CD4-positive, alpha-beta T cell (primary cell): ENCODE results near the gene ACTR3. TPM values are rescaled to one million over a fixed set of nuclear protein-coding genes. Genes with fewer than 3 reads are reported as not detected.

ENCODE experiments used
- ATAC-seq: fragments of 200-7000 bp; cut with Tn5 transposase; one replicate; pipeline ENCODE4 v1.10.0; 2022; ENCODE audit warnings: mild to moderate bottlenecking; ENCODE audit not compliant: poor library complexity
- CTCF ChIA-PET: fragments of 350-600 bp; sonication (Branson Sonifier 250); formaldehyde crosslinking; loops from one replicate; lab custom pipeline; 2021; ENCODE audit warnings: antibody characterized with exemption, inconsistent platforms; lab: Charles Lee
- POLR2A ChIA-PET: fragments of 350-600 bp; sonication (Branson Sonifier 250); formaldehyde crosslinking; loops from one replicate; lab custom pipeline; 2021; ENCODE audit warnings: antibody characterized with exemption, inconsistent platforms; lab: Charles Lee
- DNase-seq, 14 experiments: peaks; one replicate each; pipeline ENCODE4 v3.0.0-alpha.2; 2013 to 2020; ENCODE audit warnings: mixed read lengths in 2 of 14
- H3K27ac ChIP-seq, 2 donors: one replicate each; pipeline versions ENCODE4 v1.5.1 to v1.7.0; 2013; ENCODE audit warnings: low read length in 2 of 2, low read depth in 1 of 2, mild to moderate bottlenecking in 1 of 2
- H3K27me3 ChIP-seq, 2 experiments: 1 replicate in 1 of 2; 2 replicates in 1 of 2; pipeline versions ENCODE4 v1.6.1 to v1.7.0; 2013; ENCODE audit warnings: low read length in 2 of 2, control low read depth in 1 of 2, mild to moderate bottlenecking in 1 of 2, moderate library complexity in 1 of 2; ENCODE audit not compliant: insufficient read depth in 2 of 2, control insufficient read depth in 1 of 2
- H3K36me3 ChIP-seq: one replicate; pipeline ENCODE4 v1.6.1; 2013; ENCODE audit warnings: low read length, control low read depth; ENCODE audit not compliant: insufficient read depth
- H3K4me1 ChIP-seq: one replicate; pipeline ENCODE4 v1.6.1; 2013; ENCODE audit warnings: low read length, control low read depth; ENCODE audit not compliant: insufficient read depth
- H3K4me3 ChIP-seq: one replicate; pipeline ENCODE4 v1.5.1; 2013; ENCODE audit warnings: mild to moderate bottlenecking, low read length, moderate library complexity
- H3K9me3 ChIP-seq, 2 experiments: 1 replicate in 1 of 2; 2 replicates in 1 of 2; pipeline versions ENCODE4 v1.6.1 to v1.7.0; 2013; ENCODE audit warnings: low read length in 2 of 2, mild to moderate bottlenecking in 2 of 2, control low read depth in 1 of 2, moderate library complexity in 1 of 2; ENCODE audit not compliant: control insufficient read depth in 1 of 2, insufficient read depth in 1 of 2
- H3K27ac Mint-ChIP-seq: one replicate; pipeline ENCODE4 v1.8.0; 2020; ENCODE audit warnings: mixed read lengths
- H3K27me3 Mint-ChIP-seq: one replicate; pipeline ENCODE4 v1.8.0; 2021; ENCODE audit warnings: mixed read lengths
- H3K36me3 Mint-ChIP-seq: one replicate; pipeline ENCODE4 v1.8.0; 2021; ENCODE audit warnings: low read depth, mixed read lengths
- H3K4me1 Mint-ChIP-seq: one replicate; pipeline ENCODE4 v1.8.0; 2021; ENCODE audit warnings: low read depth, mixed read lengths
- H3K4me3 Mint-ChIP-seq: one replicate; pipeline ENCODE4 v1.8.0; 2020; ENCODE audit warnings: mild to moderate bottlenecking, mixed read lengths
- H3K9me3 Mint-ChIP-seq: one replicate; pipeline ENCODE4 v1.8.0; 2020; ENCODE audit warnings: mixed read lengths
- intact Hi-C, 2 experiments: fragments of 100-400 bp; cut with DNase I in 1 of 2; cut with micrococcal nuclease in 1 of 2; formaldehyde crosslinking; loops; one replicate each; pipeline versions ENCODE4 v1.15.1 to v1.9.0; 2023 to 2025; cut with DNase I, micrococcal nuclease
- total RNA-seq, 174 experiments: library from RNA in 2 of 174; stranded (reverse) in 2 of 174; gene quantifications; one replicate each; pipeline ENCODE4 v1.2.3 and lab custom pipeline; 2021 to 2026
- TF ChIP-seq, protein P1 (sequence below): fragments of 200-600 bp; IDR thresholded peaks from one replicate; pipeline ENCODE4 v1.8.0; 2022; ENCODE audit warnings: antibody characterized with exemption, mild to moderate bottlenecking

Gene ACTR3
- total RNA-seq, 2 experiments from 2014 or later: 118 to 123 TPM

- peaks cover 61% of the 10 kb centered on the region for H3K36me3 Mint-ChIP-seq
- TF ChIP-seq, protein P1, sequence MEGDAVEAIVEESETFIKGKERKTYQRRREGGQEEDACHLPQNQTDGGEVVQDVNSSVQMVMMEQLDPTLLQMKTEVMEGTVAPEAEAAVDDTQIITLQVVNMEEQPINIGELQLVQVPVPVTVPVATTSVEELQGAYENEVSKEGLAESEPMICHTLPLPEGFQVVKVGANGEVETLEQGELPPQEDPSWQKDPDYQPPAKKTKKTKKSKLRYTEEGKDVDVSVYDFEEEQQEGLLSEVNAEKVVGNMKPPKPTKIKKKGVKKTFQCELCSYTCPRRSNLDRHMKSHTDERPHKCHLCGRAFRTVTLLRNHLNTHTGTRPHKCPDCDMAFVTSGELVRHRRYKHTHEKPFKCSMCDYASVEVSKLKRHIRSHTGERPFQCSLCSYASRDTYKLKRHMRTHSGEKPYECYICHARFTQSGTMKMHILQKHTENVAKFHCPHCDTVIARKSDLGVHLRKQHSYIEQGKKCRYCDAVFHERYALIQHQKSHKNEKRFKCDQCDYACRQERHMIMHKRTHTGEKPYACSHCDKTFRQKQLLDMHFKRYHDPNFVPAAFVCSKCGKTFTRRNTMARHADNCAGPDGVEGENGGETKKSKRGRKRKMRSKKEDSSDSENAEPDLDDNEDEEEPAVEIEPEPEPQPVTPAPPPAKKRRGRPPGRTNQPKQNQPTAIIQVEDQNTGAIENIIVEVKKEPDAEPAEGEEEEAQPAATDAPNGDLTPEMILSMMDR: no peak
- H3K27me3 Mint-ChIP-seq: no peaks in the 10 kb centered on the region
- no peak overlapping the region for H3K27ac ChIP-seq
- H3K4me3 Mint-ChIP-seq: peak overlapping the region; percentile 55
- H3K4me1 ChIP-seq: peaks cover 42% of the 10 kb centered on the region
- H3K9me3 Mint-ChIP-seq: no peaks in the 10 kb centered on the region
- H3K4me3 ChIP-seq: no peak overlapping the region
- DNase-seq: no peak
- POLR2A ChIA-PET: interaction anchor here (1.0 to 2.1 kb wide), 5 partner anchors 10 to 30 kb away, joined by 3 to 10 read pairs (median 6); partner anchors contain the start of gene ACTR3
- peak overlapping the region; percentile 84 for H3K27ac Mint-ChIP-seq
- peaks cover 6% of the 10 kb centered on the region for H3K36me3 ChIP-seq
- CTCF ChIA-PET: interaction anchor here (1.3 to 2.0 kb wide), 2 partner anchors 9 to 13 kb away, joined by 3 to 6 read pairs; no protein-coding TSS in a partner anchor
- peaks cover 92% of the 10 kb centered on the region for H3K4me1 Mint-ChIP-seq
- H3K9me3 ChIP-seq: no peaks in the 10 kb centered on the region
- intact Hi-C loops: no loop called here
- ATAC-seq: no peak
- H3K27me3 ChIP-seq: no peaks in the 10 kb centered on the region
Observed at GRCh38 chr2:113906647-113907046, 16.8 kb downstream of the ACTR3 start.

DNA sequence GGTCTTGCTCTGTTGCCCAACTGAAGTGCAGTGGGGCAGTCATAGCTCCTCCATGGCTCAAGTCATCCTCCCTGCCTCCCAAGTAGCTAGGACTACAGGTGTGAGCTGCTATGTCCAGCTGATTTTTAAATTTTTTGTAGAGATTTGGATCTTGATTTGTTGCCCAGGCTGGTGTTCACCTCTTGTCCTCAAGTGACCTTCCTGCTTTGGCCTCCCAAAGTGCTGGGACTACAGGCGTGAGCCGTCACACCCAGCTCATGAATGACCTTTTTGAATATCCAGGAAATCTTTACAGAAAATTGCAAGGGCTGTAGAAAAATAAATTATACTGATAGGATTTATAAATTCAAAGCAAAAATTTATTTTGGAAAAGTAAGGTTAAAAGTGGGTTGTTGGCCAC lies 17.4 kb downstream of the ACTR3 start:
- Mint-ChIP-seq H3K27me3 (no peaks in the 10 kb centered on the region), H3K9me3 (no peaks in the 10 kb centered on the region), H3K36me3 (peaks cover 60% of the 10 kb centered on the region), H3K4me1 (peaks cover 90% of the 10 kb centered on the region), H3K27ac (peak overlapping the region; percentile 84), H3K4me3 (no peak overlapping the region)
- ChIA-PET POLR2A (interaction anchor here (1.0 to 2.1 kb wide), 5 partner anchors 11 to 31 kb away, joined by 3 to 10 read pairs (median 6); partner anchors contain the start of gene ACTR3), CTCF (interaction anchor here (1.3 to 2.0 kb wide), 2 partner anchors 10 to 14 kb away, joined by 3 to 6 read pairs; no protein-coding TSS in a partner anchor)
- H3K4me1 ChIP-seq: peaks cover 42% of the 10 kb centered on the region
- ATAC-seq (no peak), DNase-seq (no peak)
- no peaks in the 10 kb centered on the region for H3K27me3 ChIP-seq
- no peak overlapping the region for H3K4me3 ChIP-seq
- H3K36me3 ChIP-seq: peaks cover 8% of the 10 kb centered on the region
- H3K27ac ChIP-seq: no peak overlapping the region
- intact Hi-C loops: no loop called here
- TF ChIP-seq, protein P1: no peak
- no peaks in the 10 kb centered on the region for H3K9me3 ChIP-seq

DNA sequence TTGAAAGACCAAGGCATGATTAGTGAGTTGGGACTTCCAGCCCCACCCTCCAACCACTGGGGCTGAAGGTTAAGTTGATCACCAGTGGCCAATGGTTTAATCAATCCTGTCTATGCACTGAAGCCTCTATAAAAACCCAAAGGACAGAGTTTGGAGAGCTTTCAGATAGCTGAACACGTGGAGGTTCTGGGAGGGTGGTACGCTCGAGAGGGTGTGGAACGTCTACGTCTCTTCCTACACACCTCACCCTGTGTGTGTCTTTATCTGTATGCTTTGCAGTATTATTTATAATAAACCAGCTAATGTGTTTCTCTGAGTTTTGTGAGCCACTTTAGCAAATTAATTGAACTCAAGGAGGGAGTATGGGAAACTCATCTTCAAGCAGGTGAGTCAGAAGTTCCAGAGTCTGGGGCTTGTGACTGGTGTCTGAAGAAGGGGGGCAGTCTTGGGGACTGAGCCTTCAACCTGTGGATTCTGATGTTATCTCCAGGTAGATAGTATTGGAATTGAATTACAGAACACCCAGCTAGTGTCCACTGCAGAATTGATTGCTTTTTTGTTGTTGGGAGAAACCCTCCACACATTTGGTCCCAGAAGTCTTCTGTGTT lies 20.3 kb downstream of the ACTR3 start:
- no peaks in the 10 kb centered on the region for H3K27me3 Mint-ChIP-seq
- H3K4me1 ChIP-seq: peaks cover 22% of the 10 kb centered on the region
- ChIA-PET CTCF (interaction anchor here (0.8 to 1.3 kb wide), 3 partner anchors 14 to 153 kb away, joined by 3 to 6 read pairs (median 5); partner anchors contain the start of gene SLC35F5), POLR2A (interaction anchor here (1.0 to 1.7 kb wide), 3 partner anchors 11 to 16 kb away, joined by 3 to 4 read pairs (median 3); no protein-coding TSS in a partner anchor)
- no peaks in the 10 kb centered on the region for H3K9me3 Mint-ChIP-seq
- H3K4me1 Mint-ChIP-seq: peaks cover 86% of the 10 kb centered on the region
- no peaks in the 10 kb centered on the region for H3K27me3 ChIP-seq
- peaks cover 25% of the 10 kb centered on the region for H3K36me3 ChIP-seq
- intact Hi-C loops: no loop called here
- H3K4me3 ChIP-seq: no peak overlapping the region
- H3K27ac ChIP-seq: peak overlapping the region in 1 of 2 donors; percentile 2
- TF ChIP-seq, protein P1: no peak
- ATAC-seq (peak; percentile 86), DNase-seq (peak in 12 of 14 experiments; percentile 16 to 61 (median 44))
- no peaks in the 10 kb centered on the region for H3K9me3 ChIP-seq
- peak overlapping the region; percentile 84 for H3K27ac Mint-ChIP-seq
- peaks cover 63% of the 10 kb centered on the region for H3K36me3 Mint-ChIP-seq
- H3K4me3 Mint-ChIP-seq: peak overlapping the region; percentile 60
